Measurements from ENCODE around the gene DNMT3B.

Gene DNMT3B

GRCh38 chr20:32828029-32828680, 66.0 kb downstream of the DNMT3B start:
- no peak for DNase-seq

DNA sequence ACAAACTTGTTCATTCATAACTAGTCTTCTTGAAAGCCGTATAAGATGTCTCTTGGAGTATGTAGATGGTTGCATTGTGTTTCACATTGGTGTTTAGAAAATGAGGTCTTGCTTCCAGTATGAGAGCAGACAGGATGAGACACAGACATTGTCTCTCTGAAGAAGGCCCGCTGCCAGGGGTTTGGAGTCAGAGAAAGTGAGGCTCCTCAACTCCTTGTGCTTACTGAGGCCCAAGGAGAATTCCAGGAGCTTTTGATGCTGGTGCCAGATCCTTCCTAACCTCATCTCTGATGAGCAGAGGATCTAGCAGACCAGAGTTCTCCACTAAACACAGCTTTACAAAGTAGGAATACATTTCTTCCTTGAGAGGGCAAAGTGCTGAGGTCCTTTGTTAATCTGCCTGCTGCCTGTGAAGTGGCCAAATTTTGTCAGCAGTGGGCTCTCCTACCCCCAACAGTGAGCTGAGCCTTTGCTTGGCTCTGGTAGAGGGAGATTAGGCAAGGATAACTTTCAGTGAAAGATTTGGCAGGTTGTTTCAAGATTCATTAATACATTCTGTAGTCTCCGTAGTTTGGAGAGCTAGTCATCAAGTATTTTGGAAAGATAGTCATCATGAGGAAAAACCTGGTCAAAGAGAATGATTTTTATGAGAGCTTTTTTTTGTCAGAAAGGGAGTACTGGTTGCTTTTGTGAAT, 67.3 kb downstream of the DNMT3B start:
- no peak for DNase-seq

GRCh38 chr20:32830437-32830836, 68.3 kb downstream of the DNMT3B start:
- no peak for DNase-seq

- no peak for DNase-seq
Observed at GRCh38 chr20:32831982-32832381, 69.8 kb downstream of the DNMT3B start.

- DNase-seq = no peak
Observed at GRCh38 chr20:32832664-32833063, 70.5 kb downstream of the DNMT3B start.

GRCh38 chr20:32834972-32835371, 72.8 kb downstream of the DNMT3B start:
- DNase-seq = no peak

DNA sequence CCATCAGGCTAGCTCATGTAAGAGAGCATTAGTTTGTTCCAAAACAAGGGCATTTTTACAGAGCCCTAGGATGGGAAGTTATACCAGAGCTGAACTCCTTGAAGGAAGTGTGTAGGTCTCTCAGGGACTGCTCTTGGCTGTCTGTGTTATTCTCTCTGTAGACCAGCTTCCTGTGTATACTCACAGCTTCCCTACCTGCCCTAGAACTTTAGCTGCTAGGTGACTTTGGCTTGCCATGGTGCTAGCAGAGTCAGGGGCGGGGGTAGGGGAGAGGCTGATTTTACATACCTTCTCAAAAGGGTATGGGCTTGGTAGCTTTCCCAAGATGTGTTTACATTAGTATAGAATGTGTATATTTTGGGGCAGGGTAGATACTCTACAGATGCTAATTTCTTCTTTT, 75.0 kb downstream of the DNMT3B start:
- DNase-seq = no peak

DNA sequence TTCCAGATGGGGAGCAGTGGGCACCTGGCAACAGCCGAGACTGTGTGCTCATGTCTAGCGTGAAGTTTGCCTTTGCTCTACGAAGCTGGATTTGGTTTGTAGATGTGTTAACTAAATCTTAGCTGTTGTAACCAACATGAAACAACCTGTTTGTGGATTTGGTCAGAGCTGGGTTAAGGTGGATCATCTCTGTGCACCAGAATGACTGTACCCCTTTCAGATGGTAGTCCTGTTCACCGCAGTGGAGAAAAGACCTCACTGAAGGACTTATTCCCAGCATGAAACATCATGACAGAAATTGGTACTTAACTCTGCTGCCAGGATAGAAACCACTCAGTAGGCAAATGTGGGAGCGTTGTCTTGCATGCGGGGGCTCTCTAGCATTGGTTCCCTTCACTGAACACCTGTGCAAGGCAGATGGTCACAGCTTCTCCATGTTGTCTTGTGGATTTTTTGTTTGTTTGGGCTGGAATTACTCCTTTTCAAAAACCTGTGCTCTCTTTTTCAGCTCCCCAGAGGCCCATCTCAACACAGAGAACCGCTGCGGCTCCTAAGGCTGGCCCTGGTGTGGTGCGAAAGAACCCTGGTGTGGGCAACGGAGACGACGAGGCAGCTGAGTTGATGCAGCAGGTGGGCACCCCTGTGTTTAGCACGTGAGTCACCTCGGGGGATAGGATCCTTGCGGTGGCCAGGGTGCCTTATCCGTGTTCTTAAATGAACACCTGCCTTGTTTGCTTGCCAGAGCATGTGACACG, 77.2 kb downstream of the DNMT3B start:
- DNase-seq = no peak

DNA sequence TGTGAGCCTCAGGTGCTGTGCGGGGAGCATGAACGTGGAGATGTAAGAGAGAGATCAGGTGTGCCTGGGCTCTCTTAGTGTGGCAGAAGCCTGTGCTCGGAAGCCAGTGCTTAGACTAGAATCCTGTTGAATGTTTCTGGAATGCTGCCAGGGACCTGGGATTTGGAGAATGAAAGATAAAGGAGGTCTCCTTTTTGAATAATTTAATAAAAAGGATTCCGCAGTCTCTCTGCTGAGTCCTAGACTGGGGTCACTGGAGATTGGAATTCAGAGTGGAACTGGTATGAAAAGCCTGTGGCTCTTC, 77.7 kb downstream of the DNMT3B start:
- no peak for DNase-seq

DNA sequence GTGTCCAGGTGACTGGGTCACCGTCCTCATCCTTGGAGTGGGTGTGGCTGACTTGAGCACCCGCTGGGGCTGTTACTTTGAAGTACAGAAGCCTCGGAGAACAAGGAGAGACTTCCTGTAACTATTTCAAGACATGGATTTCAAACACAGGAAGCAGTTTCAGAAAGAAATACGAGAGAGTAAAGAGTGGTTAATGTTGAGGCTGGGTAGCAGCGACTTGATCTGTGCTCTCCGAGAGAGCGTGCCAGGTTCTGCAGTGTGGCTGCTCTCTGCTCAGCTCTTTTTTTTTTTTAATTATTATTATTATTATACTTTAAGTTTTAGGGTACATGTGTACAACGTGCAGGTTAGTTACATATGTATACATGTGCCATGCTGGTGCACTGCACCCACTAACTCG, 79.0 kb downstream of the DNMT3B start:
- DNase-seq = no peak

- DNase-seq = no peak
Observed at GRCh38 chr20:32841632-32842031, 79.4 kb downstream of the DNMT3B start.

DNA sequence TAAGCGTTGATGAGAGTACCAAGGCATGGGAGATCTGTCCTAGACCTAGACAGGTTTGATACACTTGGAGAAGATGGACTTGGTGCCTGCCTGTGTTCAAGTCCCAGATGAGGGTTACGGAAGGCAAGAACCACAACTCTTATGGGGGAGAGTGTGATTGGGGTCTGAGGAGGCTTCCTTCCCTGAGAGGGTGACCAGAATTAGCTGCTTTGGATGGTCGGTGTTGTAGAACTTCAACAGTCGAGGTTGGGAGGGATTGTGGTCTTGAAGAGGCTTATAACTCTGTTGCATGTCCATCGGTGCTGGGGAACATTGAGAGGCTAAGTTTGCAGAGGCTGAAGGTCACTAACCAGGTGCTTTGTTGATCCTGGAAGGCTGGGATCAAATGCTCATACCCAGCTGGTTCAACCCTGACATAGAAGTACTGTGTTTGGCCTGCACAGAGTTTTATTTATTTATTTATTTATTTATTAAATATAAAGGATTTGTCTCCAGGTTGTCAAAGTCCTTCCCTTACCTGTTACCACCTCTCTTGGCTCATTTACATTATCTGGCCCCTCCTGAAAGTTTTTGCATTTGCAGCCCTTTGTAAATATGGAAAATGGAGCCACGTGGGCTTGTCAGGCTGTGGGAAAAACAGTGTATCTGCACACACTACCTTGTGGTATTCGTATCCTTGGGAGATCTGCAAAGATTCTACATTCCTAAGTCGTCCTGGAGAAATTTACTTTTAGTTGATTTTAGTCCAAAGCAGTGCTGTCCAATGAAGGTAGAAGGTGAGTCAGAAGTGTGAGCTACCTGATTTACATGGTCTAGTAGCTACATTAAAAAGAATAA, 80.7 kb downstream of the DNMT3B start:
- DNase-seq = no peak

- no peak for DNase-seq
Observed at GRCh38 chr20:32845786-32846185, 83.6 kb downstream of the DNMT3B start.

DNA sequence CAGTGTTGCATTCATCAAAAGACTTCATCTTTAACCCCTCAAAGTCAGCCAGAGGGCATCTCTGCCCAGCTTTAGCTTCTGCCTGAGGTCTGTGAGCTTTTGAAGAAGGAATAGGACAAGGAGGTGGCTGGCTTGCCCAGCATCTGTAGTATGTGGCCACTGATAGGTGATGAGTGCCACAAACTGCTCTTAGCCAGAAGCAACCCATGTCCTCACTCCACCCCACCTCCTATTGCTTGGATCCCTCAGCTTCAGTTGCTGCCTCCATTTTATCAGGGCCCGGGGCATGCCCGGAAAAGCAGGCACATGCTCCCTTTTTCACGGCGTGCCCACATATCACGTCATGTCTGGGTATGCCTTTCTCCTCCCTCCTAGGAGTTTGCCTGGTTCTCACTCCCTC, 84.7 kb downstream of the DNMT3B start:
- no peak for DNase-seq

GRCh38 chr20:32847964-32848363, 85.8 kb downstream of the DNMT3B start:
- DNase-seq = no peak

GRCh38 chr20:32848846-32849245, 86.7 kb downstream of the DNMT3B start:
- no peak for DNase-seq

- DNase-seq = no peak
Observed at GRCh38 chr20:32849577-32849976, 87.4 kb downstream of the DNMT3B start.

GRCh38 chr20:32855387-32855786, 93.2 kb downstream of the DNMT3B start:
- no peak for DNase-seq

DNA sequence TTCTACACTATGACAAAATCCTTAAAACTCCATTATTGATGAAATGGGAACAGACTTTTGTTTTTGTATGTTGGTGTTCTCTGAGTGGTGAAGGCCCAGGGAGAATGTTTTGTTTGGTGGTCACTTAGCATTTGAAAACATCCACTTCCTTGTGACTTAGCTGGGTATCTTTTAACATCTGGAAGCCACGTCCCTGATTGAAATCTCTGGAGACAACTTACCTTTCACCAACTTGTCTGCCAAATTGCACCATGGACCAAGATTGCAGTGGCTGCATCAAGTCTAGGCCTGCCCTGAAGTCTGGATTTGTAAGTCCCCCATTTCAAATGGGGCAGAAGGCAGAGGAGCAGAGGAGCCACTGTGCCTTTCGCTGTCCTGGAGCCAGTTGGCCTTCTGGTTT, 96.0 kb downstream of the DNMT3B start:
- DNase-seq = no peak

All from activated gamma-delta T cell (primary cell).